NCI-H2029 (cell line): ENCODE results near the gene SH3TC1.

Experiments used
- DNase-seq: peaks from one replicate; lab custom pipeline; 2025; lab: John Stamatoyannopoulos, UW

SH3TC1 gene

DNA sequence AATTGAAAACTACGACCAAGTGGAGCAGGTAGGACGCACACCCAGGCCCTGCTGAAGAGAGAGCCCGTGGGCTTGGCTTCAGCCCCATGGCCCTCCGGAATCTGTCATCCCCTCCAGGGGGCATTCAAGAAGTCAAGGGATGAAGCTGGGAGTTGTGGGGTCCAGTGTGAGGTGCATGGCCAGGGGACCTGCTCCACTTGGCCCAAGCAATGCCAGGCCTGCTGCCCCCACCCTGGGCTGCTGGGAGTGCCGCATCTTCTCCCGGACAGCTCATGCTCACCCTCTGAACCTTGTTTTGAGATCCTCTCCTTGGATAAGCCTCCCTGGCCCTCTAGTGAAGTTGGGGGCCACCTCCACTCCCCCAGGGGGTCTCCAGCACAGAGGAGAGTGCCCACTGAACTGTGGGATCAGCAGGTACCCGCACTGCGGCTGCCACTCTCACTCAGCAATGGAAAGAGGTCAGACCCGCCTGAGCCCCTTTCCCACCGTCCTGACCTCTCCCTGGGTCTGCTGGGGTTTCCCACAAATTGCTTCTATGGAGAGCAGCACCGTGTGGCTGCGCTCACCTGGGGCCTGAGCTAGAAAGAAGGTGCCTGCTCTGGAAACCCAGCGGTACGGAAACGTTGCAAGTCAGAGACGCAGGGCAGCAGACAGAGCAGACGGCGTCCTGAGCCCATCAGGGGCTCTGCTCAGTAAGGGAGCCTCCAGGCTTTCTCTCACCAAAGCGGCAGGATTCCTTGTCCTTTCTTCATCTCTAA lies 35.5 kb upstream of the SH3TC1 start:
- DNase-seq: no peak

DNA sequence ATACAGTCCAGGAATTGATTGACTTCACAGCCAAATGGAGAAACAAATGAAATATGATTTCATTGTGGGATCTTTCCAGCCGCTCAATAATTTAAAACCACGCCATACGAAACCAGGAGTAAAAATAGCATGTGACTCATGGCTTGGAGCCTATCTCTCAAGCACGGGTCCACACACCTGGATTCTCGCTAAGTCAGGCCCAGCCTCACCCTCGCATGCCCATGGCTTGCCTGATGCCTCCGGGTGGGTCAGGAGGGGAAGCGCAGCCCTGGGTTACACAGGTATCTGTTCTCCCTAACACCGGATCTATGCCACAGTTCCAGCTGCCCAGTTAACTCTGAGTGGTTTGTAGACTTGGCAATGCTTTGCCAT lies 34.9 kb upstream of the SH3TC1 start:
- no peak for DNase-seq

DNA sequence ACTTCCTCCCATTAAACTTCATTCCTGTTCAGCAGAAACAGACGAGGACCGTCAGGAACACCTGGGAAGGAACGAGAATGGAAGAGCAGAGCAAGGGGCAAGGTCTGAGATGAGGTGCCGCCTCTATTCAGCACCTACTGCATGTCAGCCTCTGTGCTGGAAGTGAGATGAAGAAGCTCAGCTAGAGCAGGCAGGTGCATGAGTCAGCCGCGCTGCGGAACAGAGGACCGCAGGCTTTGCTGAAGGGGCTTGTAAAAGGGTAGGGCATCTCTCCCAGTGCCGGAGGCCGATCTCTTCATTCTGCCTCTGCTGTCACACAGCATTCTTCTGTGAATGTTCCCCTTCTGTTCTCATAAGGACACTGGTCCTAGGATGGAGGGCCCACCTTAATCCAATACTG lies 34.4 kb upstream of the SH3TC1 start:
- no peak for DNase-seq

DNA sequence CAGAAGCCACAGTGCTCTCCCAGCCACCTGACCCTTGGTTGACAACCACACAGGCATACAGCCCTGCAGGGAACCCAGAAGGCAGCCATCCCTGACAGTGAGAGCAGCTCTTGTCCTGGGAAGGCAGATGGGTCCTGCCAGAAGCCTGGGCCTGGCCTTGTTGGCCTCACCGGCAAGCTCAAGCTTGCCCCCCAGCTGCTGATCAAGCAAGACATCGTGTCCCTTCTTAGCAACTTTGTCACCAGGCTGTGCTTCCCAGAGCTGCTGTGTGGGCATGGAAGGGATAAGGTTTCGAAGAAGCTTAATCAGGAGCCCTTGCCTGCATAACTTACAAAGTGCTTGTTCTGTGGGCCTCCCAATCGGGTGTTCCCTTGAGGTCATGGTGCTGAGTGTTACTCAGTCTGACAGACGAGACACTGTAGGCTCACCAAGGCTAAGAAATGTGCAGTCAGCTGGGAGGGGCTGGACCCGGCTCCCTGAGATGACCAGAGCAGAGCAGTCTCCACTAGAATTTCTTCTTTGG lies 33.7 kb upstream of the SH3TC1 start:
- no peak for DNase-seq

DNA sequence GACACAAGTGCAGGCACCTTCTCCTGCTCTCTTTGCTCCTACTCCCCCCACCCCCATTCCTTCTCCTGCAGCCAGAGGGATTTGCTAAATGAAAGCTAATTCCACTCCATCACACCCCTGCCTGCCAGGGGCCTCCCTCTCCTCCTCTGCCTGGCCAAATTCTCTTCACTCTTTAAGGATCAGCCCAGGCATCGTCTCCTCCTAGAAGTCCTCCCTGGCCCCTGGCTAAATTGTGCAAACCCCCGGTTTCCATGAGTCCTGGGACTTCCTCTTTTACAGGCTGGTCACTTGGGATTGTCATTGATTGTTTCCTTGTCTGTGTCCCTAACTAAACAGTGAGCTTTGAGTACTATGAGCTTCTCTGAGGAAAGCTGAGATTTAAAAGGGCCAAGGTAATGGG lies 31.8 kb upstream of the SH3TC1 start:
- no peak for DNase-seq

DNA sequence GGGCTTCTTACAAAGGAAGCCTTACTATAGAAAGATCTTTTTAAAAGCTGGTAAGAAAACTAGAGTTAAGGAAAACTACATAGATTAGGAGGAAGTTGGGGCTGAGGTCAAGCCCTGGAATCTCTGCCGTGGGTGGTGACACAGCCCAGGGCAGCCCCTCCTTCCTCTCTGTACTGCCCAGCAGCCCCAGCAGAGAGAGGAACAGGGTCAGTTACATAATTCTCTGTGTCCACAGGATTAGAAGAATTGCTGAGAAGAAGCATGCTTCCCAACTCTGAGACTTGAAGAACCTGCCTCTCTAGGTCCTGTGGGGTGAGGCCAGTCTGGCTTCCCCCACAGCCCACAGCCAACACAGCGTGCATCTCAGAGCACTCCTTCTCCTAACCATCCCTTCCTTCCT lies 31.3 kb upstream of the SH3TC1 start:
- DNase-seq: no peak

DNA sequence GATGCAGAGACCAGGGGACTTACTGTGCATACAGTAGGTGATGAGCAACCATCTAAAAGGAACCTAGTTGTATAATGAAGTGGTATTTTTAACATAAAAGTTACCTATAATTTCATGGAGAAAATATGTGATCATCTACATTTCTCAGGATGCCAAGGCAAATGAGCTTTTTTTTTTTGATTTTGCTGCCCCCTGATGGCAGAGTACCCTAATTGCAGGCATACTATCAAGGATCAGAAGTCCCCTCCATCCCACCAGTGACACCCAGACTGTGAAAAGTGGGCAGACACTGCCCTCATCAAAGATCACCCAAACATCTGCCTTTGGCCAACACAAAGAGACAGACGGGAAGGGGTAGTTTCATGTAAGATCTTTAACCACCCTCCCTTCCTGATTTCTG lies 30.9 kb upstream of the SH3TC1 start:
- no peak for DNase-seq

DNA sequence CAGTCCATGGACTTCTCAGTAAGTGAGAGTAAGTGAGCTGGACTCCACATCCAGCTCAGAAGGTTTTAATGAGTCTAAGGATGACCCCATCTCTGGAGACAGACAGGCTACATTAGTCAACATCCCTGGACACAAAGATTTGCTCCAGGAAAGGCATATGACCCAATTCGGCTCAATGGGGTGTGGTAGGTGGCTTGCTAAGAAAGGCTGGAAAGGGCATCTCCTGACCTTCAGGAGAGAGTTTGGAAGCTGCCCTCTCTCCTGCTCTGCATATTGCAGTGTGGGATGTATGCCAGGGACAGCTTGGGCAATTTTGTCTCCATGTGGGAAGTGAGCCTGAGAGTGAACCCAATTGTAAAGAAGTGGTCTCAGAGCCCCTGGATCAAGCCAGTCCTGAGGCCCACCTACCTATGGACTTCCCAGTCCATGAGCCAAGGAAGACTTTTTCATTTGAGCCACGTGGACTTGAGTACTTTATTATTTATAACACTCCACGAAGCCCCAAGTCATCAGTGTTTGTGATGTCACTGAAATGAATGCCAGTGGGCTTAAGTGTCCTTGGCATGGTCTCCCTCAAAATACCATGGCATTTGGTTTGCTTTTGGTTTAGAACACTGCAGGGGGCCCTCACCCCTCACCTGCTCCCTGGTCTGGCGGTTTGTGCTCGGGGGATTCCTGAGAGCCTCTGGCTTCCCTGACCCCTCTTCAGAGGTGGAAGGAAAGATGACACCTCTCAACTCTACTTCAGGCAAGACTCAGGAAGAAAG lies 30.1 kb upstream of the SH3TC1 start:
- DNase-seq: no peak

DNA sequence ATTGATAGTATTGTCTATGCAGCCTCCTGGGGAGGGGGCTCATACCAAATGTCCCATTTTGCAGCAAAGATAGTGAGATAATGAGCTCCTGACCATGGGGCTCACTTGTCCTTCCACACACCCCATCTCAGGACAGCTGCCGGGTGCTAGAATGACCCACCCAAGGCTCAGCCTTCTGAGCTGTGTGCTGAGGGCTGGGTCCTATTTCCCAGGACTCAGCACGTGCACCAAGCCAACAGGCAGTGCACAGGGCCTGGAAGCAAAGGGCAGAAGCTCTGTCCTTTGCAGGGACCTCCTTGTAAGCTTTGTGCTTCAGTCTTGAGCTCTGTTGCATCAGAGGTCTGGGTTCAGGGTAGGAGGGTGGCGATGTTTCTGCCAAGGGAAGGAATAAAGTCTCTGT lies 29.3 kb upstream of the SH3TC1 start:
- no peak for DNase-seq

DNA sequence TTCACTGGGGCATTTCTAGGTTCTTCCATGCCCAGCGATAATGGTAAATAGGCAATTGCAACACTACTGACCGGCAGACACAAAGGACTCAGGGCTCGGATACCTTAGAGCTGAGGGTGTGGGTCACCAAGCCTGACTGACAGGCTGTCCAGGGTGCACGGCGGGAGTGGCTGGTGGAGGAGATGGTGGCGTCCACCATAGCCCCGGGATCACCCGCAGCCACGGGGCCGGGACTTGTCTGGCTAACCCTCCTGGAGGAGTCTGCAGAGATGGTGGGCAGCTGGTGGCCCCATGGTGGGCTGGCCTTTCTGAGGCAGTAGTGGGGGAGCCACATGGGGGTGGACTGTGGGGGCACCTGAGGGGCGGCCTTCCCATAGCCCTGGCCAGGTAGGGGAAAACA lies 28.7 kb upstream of the SH3TC1 start:
- no peak for DNase-seq

DNA sequence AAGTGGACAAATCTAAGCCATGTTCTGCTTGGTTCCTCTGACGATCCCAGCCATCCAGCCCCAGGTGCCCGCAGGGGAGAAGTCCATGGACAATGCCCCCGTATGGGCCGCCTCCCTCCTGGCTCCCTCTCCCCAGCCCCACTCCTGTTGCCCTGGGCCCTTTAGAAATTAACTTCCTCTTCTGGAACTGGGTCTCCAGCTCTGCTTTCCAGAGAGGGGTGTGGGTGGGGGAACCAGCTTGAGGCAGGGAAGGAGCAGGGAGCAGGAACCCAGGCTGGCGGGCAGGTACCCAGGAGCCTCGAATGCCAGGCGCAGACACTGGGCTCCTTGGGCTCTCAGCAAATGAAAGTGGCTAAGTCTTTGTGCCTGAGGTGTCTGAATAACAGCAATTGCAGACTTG lies 27.8 kb upstream of the SH3TC1 start:
- no peak for DNase-seq

DNA sequence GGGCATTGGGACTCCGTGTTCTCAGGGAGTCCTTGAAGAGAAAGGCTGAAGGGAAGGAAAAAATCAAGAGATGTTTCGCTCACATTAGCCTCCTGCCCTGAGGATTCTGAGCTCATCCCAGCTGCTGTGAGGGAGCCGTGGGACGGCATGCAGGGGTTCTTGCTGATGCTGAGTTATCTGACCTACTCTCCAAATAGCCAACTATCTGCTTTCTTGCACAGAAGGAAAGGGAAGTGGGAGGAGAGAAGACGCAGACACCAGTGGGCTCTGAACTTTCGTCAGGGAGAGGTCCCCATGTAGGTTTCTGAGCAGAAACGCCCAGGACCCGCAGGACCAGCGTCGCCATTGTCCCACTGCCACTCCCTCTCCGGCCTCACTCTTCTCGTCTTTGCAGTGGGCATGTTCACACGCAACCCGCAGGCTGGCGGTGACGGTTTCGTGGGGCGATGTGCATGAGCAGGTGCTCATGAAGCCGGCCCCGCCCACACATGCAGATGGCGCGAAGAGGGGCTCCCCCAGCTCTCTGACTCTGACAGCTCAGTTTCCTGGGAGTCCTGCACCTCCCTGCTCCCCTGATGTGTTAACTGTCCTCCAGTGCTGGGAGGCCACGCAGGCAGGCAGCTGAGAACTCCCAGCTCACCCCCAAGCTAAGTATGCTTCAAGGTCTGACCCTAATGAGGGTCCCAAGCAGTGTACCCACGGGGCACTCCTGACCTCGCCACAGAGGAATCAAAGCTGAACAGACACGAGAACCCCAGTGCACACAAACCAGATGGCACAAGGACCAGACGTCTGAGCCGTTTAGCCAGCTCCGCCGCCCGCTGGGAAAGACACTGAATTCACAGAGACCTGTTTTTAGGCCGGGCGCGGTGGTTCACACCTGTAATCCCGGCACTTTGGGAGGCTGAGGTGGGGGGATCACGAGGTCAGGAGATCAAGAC lies 26.8 kb upstream of the SH3TC1 start:
- no peak for DNase-seq

DNA sequence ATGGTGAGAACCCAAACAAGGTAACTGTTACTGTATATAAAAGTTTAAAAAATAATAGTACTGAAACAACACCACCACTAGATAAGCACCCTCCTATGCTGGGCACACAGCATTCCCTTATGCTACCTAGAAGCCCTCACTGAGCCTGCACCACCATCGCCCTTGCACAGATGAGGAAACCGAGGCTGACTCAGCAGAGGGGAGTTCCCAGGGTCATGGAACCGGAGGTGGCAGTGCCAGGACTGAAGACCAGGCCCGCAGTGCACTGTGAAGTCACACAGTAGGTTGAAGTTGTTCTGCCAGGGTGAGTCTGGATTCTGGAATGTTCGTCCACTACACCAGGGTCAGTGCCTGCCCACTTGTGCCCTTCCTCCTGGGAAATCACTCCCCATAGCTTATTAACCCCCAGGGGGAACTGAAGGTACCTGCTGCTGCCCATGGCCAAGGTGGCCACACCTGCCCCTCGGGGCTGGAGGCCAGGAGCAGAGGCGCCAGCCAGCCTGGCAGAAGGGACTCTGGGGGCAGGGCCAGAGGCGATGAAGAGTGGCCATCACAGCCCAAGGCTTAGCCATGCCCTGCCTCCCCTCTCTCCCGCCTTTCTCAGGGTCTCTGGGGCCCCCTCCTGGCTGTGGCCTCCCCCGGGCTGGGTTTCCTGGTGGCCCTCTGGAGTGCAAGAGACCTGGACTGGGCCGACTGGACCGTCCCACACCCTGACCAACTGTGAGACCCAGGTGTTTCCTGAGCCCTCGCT lies 25.4 kb upstream of the SH3TC1 start:
- DNase-seq: no peak

DNA sequence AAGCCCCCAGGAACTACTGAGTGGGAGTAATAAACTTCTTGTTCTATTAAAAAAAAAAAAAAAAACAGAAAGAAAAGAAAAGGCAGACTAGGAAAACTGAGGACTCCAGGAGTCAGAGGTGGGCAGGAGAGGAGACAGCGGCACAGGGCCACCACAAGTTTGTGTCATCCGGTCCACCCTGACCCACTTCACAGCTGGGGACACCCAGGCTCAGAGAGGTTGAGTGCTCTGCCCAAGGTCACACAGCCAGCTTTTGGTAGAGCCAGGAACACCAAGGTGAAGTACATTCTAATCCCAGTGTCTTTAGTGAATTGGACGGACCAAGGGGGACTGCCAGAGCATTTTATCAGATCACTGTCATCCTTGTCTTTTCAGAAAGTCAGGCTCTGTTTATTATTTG lies 24.1 kb upstream of the SH3TC1 start:
- no peak for DNase-seq

DNA sequence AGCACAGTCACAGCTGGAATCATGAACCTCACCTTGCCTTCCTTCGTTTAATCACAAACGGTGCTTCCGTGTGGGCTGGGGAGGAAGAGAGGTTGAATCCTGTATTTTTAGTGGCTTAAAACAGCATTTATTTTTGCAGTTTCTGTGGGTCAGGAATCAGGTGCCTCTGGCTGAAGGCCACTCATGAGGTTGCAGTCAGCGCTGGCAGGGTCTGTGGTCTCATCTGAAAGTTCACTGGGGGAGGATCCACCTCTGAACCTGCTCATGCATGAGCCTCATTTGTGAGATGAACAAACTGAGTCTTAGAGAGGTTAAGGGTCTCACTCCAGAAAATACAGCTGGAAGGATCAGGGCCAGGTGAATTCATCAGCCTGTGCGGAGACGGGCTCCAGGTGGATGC lies 23.4 kb upstream of the SH3TC1 start:
- DNase-seq: no peak

DNA sequence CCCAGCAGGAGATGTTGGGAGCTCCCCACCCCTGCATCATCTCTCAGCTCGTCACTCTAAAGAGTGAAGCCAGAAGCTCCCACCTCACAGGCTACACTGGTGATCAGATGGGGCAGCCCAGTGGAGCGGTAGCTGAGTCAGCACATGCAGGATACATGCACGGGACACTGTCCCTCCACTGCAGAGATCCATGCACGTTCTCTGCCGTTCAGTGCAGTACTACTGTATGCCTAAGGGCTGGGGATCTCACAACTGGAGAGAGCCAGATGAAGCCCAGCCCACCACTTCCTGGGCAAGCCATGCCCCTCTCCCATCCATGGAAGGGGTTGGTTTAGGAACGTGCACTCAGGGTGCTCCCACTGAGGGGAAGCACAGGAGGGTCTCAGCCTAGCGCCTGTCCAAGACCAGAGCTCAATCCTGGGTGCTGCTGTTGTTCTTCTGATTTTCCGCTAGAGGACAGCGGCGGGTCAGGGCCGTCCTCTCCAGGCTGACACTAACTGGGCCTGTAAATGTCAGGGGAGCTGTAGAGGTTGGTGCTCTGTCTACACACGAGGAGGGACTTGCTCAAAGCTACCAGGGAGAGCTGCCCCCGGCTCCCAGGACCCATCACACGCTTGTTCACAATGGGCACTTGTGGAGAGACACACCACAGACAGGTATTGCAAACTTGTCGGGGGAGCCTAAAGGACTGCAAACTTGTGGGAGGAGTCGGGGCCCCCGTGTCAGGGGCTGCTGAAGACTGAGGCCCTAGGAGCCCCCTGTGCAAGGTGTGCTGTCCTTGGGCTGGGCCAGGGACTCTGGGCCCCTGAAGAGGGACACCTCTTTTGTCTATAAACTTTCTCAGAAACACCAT lies 22.3 kb upstream of the SH3TC1 start:
- peak; percentile 19 for DNase-seq

DNA sequence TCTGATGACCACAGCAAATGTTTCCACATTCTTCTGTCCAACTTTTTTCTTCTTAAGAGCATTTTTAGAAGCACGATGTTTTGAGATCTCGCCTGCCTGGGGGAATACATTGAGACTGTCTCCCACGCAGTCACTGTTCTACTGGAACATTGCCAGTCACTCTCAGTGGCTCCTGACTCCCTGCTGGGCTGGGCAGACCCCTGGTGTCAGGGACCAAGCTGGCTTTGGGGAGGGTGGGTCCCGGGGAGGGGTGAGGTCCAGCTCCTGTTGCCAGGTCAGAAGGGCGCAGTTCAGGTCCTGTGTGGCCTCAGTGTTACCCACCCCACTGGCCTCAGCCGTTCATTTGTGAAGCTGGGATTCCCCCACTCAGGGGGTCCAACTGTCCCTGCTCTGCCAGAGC lies 21.5 kb upstream of the SH3TC1 start:
- DNase-seq: no peak

DNA sequence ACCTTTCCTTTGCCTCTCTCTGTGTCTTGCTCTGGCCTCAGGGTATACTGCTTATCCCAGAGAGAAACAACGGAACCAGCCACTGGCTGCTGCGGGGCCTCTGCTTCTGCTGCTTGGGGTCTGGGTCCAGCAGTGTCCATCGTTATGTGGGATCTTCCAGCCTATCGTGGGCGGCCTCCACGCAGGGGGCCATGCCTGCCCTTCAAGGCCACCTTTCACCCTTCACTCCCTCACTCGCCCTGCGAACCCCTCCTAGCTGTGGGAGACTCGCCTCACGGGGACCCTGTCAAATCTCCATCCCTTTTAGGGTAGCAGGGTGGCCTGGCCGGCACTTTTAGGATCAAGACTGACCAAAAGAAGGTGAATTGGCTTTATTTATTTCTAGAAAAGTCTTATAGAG lies 21.1 kb upstream of the SH3TC1 start:
- no peak for DNase-seq

DNA sequence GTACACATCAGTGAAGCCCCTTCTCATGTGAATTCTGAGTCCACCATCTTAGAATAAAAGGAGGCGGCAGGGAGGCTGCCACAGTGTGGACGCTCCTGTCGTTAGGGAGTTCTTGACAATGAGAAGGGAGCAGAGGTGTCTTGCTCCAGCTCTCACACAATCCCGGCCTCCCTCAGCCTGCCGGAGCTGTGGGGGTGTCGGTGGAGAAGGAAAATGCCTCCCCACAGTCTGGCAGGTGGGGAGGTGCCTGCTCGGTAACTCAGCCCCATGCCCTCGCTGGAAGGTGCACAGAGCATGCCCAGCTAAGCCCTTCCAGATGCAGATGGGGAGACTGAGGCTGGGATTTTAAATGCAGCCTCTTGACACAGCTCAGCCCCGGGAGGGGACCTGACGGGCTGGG lies 20.0 kb upstream of the SH3TC1 start:
- DNase-seq: no peak

DNA sequence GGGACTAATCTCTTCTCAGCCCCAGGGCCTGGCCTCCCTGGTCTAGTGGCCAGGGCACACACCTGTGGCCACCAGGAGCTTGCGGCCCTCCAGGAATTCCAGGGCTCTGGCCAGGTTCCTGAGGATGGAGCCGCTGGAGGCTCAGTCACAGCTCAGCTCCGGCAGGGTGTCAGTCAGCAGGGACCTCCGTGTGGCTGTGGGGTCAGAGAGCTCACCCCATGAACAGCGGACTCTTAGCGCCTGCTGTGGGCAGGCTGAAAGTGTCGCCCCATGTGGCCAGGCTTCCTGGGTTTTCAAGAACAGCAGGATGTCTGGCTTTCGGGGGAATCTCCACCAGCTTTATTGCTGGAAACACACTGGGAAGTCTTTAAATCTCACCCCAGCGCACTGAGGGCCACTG lies 19.3 kb upstream of the SH3TC1 start:
- DNase-seq: no peak
